ENCODE data around the gene BLNK.

BLNK gene

GRCh38 chr10:96225119-96225518 is 46.2 kb downstream of the BLNK start:
- DNase-seq (ENCODE audit: low spot score): no peak
- TF ChIP-seq CTCF (IDR thresholded peaks at IDR 0.05; ENCODE audit: extremely low read depth, missing control alignments): no peak

GRCh38 chr10:96222908-96223307 is 48.5 kb downstream of the BLNK start:
- DNase-seq (ENCODE audit: low spot score): no peak
- no peak for TF ChIP-seq CTCF (IDR thresholded peaks at IDR 0.05; ENCODE audit: extremely low read depth, missing control alignments)

GRCh38 chr10:96222441-96222840 is 48.9 kb downstream of the BLNK start:
- DNase-seq (ENCODE audit: low spot score): no peak
- no peak for TF ChIP-seq CTCF (IDR thresholded peaks at IDR 0.05; ENCODE audit: extremely low read depth, missing control alignments)

- no peak for TF ChIP-seq CTCF (IDR thresholded peaks at IDR 0.05; ENCODE audit: extremely low read depth, missing control alignments)
- no peak for DNase-seq (ENCODE audit: low spot score)
Observed at GRCh38 chr10:96218826-96219225, 52.5 kb downstream of the BLNK start.

- TF ChIP-seq CTCF (IDR thresholded peaks at IDR 0.05; ENCODE audit: extremely low read depth, missing control alignments): no peak
- no peak for DNase-seq (ENCODE audit: low spot score)
Observed at GRCh38 chr10:96217711-96218110, 53.7 kb downstream of the BLNK start.

- DNase-seq (ENCODE audit: low spot score): no peak
- TF ChIP-seq CTCF (IDR thresholded peaks at IDR 0.05; ENCODE audit: extremely low read depth, missing control alignments): no peak
Observed at GRCh38 chr10:96216775-96217174, 54.6 kb downstream of the BLNK start.

- no peak for TF ChIP-seq CTCF (IDR thresholded peaks at IDR 0.05; ENCODE audit: extremely low read depth, missing control alignments)
- DNase-seq (ENCODE audit: low spot score): no peak
Observed at GRCh38 chr10:96212911-96213310, 58.5 kb downstream of the BLNK start.

Measured in GM20000 (cell line).